ENCODE data around the gene TARDBP.
"Not testable (repeated sequence)": the region's sequence is repeated elsewhere in the genome, so short reads cannot be mapped to it uniquely, and the experiment has no call there.

TARDBP gene

DNA sequence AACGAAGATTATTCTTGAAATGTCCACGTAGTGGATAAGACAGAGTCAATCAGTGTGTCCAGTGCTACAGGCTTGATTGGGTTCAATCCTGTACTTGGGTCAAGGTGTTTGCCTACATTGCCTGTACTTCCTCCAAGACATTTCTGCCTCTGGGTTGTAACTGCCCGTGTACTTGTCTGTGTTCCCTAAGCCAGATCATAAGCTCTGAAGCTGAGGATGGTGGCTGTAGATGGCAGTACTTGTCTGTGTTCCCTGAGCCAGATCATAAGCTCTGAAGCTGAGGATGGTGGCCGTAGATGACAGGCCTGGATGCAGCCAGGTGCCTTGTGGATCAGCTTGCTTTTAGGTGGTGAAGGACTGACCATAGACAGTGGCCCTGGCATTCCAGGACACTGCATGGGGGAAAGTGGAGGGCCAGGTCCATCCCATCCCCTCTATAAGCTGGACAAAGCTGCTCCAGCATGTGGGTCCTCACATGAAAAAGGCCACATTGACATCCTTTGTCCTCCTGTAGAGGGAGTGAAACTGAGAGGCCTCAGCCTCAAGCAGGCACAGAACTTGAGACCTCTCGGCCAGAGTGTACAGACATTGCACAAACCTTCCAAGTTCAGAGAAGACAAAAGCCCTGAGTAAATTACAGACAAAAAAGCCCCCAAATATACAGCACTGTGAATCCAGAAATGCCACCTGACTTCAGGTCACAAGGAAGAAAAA lies 49.4 kb downstream of the TARDBP start:
- DNase-seq = peak; percentile 36

DNA sequence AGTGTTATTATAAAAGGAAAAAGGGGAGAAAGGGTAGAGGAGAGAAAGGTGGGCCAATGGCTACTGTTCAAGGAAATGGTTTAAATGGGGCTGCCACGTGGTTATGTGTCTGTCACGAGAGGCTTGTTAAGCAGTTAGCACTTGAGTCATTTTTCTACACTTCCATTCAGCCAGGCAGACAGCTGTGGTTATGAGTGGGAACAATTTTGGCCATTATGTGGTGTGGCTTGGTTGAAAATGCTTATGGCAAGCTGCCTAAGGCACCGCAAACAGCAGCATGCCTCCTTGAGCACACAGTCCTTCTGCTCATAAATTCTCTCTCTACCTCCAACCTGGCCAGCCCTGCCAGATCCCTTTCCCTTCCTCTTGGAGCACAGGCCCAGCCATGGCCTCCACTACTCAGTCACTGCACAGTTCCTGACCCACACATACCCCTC lies 50.5 kb downstream of the TARDBP start:
- DNase-seq = peak; percentile 49

DNA sequence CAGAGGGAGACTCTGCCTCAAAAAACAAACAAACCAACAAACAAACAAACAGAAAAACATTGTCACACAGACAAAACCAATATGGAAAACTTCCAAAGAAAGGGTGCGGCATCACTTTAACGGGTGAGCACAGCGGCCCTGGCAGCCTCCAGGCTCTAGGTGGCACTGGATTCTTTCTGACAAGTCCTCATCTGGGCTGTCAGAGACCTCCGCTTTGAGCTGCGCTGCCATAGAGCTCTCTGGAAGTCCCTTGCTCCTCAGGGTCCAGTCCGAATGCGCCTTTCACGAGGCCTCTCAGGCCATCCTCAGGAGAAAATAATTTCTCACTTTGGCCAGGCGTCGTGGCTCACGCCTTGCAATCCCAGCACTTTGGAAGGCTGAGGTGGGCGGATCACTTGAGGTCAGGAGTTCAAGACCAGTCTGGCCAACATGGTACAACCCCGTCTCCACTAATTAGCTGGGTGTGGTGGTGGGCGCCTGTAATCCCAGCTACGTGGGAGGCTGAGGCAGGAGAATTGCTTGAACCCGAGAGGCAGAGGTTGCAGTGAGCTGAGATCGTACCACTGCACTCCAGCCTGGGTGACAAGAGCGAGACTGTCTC lies 51.6 kb downstream of the TARDBP start:
- peak; percentile 45 for DNase-seq

- DNase-seq = no peak
These were observed 52.5 kb downstream of the TARDBP start for GRCh38 chr1:11064942-11065341.

DNA sequence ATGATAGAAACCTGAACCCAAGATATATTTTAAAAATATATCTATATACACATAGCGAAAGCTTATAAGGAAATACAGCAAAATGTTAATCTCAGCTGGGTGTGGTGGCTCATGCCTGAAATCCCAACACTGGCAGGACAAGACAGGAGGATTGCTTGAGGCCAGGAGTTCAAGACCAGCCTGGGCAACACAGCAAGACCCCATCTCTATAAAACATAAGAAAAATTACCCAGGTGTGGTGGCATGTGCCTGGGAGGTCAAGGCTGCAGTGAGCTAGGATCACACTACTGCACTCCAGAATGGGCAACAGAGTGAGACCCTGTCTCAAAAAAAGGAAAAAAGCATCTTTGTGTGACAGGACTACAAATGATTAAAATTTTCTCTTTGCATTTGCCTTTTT lies 53.3 kb downstream of the TARDBP start:
- no peak for DNase-seq

DNA sequence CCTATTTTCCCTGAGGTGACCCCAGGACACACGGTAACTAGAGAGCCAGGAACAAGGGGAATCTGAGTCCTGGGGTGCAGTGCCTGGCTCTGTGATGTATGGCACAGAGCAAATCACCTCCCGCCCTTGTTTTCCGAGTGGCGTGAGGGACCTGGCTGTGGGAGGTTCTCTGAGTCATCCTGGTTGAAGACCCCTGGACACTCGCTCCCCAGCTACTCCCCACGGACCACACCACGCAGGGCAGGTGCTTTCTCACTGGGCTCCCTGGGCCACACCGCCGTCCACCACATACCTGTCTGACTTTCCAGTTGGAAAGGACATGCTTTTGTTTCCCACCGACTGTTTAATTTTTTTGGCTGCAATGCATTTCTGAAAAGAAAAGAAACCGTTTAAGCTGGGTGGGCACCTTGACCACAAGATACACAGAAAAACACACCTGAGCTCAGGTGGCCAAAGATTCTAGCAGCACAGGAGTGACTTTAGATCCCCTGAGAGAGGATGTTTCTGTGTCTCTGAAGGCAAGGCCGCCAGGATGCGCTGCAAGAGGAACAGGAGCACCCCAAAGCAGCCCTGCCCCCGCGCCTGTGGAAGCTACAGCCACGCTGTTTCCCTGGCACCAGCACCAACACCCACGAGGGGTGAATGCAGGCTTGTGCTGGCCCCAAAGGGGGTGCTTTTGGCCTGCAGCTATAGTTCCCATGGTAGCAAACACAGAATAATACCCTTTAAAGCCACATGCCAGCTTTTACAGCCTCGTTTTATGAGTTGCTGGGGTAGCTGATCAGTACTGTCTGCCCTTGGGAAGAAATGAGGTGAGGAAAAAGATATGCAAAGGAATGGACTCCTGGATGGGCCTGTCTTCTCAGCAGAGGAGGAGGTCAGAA lies 55.5 kb downstream of the TARDBP start:
- DNase-seq = no peak

DNA sequence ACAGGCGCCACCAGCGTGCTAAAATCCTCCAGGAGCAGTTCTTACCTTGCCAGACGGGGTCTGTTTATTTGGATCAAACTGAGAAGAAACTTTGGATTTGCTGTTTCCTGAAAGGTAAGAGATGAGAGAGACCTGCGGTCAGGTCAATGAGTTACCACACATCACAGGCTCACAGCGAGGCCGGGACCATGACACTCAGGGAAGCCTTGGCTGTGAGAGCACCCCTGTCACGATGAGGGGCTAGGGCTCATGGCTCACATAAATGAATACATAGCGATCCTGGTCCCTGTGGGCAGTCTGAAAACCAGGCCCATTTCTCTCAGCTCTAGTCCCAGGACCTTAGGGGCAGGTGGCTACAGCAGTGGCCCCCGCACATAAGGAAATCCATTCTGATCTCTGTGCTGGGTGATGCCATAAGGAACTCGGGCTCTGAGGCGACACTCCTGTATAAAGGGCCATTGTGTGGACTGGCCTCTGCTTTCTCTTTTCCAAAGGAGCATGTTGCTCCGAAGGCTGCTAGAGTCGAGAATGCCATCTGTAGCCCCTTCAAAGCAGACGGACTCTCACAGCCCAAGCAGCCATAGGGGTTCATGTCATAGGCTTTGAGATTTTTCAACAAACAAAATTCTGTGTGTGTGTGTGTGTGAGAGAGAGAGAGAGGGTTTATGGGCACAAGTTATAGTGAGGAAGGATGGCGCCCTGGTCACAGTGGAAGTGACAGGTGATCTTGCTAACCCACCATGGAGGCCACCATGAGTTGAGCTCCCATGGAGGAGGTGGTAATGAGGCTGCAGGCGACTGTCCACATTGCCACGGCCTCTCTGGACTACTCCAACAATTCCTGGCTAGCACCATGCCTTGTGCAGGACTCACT lies 56.4 kb downstream of the TARDBP start:
- no peak for DNase-seq

GRCh38 chr1:11070876-11071275 lies 58.4 kb downstream of the TARDBP start:
- DNase-seq = no peak

GRCh38 chr1:11071463-11072215 lies 59.2 kb downstream of the TARDBP start:
- DNase-seq = peak; percentile 61

DNA sequence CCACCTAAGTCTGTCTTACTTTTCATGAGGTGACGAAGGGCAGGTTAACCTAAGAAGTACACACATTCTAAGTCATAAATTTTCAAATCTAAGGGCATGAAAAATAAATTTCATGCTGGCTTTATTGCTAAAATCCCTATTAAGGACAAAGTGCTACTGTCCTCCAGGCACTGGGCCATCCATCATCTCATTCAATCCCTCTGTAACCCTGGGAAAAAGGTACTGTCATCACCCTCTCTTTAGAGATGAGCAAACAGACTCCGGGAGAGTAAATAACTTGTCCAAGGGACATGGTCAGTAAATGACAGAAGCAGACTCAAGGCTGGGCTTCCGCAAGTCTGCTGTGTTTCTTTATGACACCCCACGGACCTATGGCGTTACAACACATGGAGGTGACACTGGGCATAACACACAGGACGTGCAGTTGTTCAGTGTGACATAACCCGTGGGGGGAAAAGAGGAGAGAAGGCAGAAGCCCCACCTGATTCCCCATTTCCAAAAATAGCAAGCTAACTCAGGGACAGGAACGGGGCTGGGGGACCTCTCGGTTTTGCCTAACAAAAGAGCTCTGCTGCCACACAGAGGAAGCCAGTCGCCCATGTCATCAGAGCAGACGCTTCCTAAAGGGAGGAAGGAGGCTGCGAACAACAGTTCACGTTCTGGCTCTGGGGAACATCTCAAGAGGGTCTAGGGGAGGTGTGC lies 59.9 kb downstream of the TARDBP start:
- DNase-seq = peak; percentile 32

GRCh38 chr1:11073398-11073797 lies 60.9 kb downstream of the TARDBP start:
- DNase-seq = not testable (repeated sequence)

All from DMS53 (cell line).